ENCODE measurements around the gene CXCL14.

DNA sequence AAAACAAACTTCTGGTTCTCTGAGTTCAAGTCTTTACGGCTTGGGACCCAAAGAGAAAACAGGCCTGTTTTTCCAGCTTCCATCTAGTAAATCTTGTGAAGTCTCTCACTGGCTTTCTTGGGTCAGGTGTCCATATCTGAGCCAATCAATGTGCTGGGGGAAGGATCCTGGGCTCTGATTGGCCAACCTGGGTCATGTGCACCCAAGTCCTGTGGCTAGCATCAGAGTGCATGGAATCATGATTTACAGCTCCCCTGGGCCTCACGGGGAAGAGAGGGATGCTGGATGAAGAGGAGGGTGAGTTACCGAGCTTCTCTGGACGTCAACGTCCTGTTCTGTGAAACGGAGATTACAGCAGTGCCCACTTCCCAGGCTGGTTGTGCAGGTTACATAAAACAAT, 19.4 kb downstream of the CXCL14 start:
- no peak for TF ChIP-seq EZH2 (IDR thresholded peaks at IDR 0.05; ENCODE audit: borderline replicate concordance, insufficient read depth, low read depth, low read length, poor library complexity, severe bottlenecking)
- TF ChIP-seq, protein P1, sequence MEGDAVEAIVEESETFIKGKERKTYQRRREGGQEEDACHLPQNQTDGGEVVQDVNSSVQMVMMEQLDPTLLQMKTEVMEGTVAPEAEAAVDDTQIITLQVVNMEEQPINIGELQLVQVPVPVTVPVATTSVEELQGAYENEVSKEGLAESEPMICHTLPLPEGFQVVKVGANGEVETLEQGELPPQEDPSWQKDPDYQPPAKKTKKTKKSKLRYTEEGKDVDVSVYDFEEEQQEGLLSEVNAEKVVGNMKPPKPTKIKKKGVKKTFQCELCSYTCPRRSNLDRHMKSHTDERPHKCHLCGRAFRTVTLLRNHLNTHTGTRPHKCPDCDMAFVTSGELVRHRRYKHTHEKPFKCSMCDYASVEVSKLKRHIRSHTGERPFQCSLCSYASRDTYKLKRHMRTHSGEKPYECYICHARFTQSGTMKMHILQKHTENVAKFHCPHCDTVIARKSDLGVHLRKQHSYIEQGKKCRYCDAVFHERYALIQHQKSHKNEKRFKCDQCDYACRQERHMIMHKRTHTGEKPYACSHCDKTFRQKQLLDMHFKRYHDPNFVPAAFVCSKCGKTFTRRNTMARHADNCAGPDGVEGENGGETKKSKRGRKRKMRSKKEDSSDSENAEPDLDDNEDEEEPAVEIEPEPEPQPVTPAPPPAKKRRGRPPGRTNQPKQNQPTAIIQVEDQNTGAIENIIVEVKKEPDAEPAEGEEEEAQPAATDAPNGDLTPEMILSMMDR (IDR thresholded peaks at IDR 0.05), result no peak

All from B cell (primary cell).